KOPT-K1 (cell line): Measurements from ENCODE around the gene TLDC2.

Experiments used
- H3K27ac ChIP-seq: fragments of 200-600 bp; sonication (generic); 2 replicates; pipeline ENCODE4 v1.5.1; 2016; ENCODE audit warnings: antibody characterized with exemption, mild to moderate bottlenecking, low read depth, low read length; ENCODE audit not compliant: poor library complexity, severe bottlenecking
- H3K36me3 ChIP-seq: fragments of 200-600 bp; sonication (generic); 2 replicates; pipeline ENCODE4 v1.5.1; 2017; ENCODE audit warnings: antibody characterized with exemption, mild to moderate bottlenecking, low read length, moderate library complexity; ENCODE audit not compliant: insufficient read depth
- H3K9me3 ChIP-seq: fragments of 200-600 bp; sonication (generic); 2 replicates; pipeline ENCODE4 v1.5.1; 2017; ENCODE audit warnings: antibody characterized with exemption, low read length, mild to moderate bottlenecking; ENCODE audit not compliant: insufficient read depth, poor library complexity, severe bottlenecking

TLDC2 gene

DNA sequence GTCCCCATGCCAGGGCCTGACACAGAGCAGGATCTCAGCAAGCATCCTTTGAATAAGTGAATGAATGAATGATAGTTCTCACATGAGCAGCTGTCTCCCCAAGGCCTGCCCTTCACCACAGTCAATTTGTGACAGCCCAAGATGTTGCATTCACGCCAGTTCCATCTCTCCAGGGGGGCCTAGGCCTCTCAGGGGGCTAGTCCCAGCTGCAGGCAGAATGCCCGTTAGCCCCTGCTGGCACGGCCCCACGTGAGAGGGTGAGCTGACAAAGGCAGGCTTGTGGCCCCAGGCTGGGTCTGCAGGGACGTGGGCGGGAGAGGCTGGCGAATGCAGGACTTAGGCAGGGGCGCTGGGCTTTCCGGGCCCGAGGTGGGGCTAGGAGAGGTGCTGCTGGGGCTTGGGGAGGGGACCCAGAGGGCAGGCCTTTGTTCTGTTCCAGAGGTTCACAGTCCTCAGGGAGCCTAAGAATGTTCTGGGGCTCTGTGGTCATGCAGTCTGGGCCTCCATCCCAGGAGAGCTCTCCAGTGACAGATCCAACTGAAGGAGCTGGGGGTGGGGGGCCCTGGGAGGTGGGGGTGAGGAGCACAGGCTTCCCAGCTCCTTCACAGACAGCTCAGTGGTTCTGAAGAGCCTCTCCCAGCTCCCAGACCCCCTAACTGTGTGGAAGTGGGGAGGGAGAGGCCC is 30.5 kb upstream of the TLDC2 start:
- Histone ChIP-seq H3K9me3 (no peaks in the 10 kb centered on the region), H3K27ac (no peak overlapping the region), H3K36me3 (no peaks in the 10 kb centered on the region)

DNA sequence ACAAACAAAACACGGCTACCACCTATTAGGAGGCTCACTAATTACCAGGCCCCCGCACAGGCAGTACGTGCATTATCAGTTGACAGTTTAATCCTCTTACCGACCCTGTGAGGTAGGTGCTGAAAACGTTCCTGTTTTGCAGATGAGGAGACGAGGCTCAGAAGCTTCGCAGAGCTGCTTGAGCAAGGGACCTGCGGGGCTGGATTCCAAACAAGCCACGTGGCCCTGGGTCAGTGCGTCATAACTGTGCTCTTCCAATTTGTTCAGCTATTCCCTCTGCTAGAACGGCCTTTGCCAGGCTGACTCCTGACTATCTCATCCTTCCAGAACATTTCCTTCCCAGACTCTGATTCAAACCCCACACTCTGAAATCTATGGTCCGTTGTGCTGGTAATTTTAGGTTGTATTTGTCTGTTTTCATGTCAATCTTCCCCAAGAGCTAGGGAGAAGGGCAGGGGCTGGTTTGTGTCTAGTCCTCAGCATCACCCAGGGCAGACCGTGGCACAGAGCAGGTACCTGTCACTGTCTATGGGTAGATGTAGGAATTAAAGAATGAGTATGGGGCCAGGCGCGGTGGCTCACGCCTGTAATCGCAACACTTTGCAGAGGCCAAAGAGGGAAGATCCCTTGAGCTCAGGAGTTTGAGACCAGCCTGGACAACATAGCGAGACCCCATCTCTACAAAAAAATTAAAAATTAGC is 28.8 kb upstream of the TLDC2 start:
- H3K9me3 ChIP-seq: peaks cover 5% of the 10 kb centered on the region
- no peak overlapping the region for H3K27ac ChIP-seq
- no peaks in the 10 kb centered on the region for H3K36me3 ChIP-seq

DNA sequence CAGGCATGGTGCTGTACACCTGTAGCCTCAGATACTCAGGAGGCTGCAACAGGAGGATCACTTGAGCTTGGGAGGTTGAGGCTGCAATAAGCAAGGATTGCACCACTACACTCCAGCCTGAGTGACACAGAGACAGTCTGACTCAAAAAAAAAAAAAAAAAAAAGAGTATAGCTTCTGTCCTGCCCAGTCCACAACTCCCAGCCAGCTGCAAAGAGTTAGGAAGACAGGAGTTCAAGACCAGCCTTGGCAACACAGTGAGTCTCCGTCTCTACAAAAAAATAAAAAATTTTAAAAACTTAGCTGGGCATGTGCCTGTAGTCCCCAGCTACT is 28.3 kb upstream of the TLDC2 start:
- H3K27ac ChIP-seq: no peak overlapping the region
- H3K36me3 ChIP-seq: no peaks in the 10 kb centered on the region
- peaks cover 5% of the 10 kb centered on the region for H3K9me3 ChIP-seq

DNA sequence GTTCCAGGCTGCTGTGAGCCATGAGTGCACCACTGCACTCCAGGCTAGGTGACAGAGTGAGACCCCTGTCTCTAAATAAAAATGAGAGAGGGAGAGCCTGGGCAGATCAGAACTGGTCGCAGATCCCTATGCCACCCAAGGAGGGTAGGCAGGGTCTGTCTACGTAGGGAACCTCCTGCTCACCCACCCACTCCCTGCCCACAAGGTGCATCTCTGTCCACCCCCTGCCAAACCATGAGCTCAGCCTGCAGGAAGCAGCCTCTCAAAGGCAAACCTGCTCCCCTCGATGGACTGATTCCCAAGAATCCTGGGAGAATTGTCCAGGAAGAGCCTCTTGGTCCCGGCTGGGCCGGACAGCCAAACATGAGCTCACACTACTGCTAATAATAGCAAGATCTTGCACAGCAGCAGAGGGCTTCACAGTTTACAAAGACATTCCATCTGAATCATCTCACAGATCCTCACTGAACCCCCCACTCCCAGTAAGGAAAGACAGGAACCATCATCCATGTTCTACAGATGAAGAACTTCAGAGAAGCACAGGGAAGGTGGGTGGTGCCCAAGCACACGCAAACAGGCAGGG is 27.8 kb upstream of the TLDC2 start:
- peaks cover 5% of the 10 kb centered on the region for H3K9me3 ChIP-seq
- no peak overlapping the region for H3K27ac ChIP-seq
- 0 out of 2 replicates have a peak, but pooled peaks cover 1% of the 10 kb centered on the region for H3K36me3 ChIP-seq

DNA sequence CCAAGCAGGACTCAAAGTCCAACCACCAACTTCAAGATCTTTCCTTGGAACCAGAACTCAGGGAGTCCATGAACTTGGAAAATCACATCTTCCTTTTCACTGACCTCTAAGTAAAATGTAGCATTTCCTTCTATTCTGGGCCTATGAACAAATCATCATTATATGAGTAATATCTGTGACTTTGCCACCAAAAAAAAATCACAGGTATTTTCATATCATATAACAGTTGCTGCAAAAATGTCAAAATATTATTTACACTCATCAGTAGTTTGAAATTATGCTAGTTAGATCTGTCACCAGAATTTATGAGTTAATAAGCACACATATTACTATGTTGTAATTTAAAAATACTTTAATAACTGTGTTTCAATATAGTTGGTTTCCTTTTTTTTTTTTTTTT is 27.3 kb upstream of the TLDC2 start:
- Histone ChIP-seq H3K9me3 (peaks cover 5% of the 10 kb centered on the region), H3K36me3 (0 out of 2 replicates have a peak, but pooled peaks cover 6% of the 10 kb centered on the region), H3K27ac (no peak overlapping the region)

DNA sequence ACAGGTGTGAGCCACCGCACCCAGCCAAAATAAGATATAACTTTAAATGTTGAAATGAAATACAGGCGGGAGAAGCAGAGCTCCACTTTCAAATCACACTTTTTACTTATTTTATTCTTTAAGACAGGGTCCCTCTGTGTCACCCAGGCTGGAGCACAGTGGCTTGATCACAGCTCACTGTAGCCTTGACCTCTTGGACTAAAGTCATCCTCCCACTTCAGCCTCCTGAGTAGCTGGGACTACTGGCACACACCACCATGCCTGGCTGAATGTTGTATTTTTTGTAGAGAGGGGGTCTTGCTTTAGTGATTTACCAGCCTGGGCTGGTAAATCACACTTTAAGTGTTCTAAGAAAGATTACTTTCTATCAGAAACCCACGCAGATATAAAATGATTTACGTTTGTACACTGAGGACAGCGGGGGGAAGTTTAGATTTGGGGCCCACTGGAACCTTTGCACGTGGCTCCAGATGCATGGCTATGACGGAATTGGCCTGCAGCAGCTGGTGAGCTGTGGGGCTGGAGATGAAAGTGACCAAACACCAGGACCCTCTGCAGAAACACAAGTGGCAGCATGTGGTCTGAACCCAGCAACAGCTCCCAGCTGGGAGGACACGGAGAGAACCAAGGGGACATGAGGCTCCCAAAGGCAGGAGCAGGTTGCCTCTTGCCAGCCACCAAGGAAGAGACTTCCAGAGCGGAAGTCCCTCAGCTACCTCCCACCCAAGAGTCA is 26.4 kb upstream of the TLDC2 start:
- 0 out of 2 replicates have a peak, but pooled peaks cover 9% of the 10 kb centered on the region for H3K36me3 ChIP-seq
- H3K27ac ChIP-seq: no peak overlapping the region

DNA sequence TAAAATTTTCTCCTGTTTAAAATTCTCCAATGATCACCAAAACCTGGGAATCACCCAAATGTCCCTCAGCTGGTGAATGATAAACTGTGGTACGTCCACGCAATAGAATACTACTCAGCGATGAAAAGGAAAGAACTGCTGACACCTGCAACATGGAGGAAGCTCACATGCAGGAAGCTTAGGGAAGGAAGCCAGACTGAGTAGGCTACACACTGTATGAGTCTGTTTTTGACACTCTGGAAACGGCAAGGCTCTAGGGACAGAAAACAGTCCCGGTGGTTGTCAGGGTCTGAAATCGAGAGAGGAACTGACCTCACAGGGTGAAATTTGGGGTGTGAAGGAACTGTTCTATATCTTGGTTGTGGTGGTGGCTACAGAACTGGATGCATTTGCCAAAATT is 25.2 kb upstream of the TLDC2 start:
- 0 out of 2 replicates have a peak, but pooled peaks cover 9% of the 10 kb centered on the region for H3K36me3 ChIP-seq

More for the DNA sequence above, 26.4 kb upstream of the TLDC2 start:
- H3K9me3 ChIP-seq: peaks cover 5% of the 10 kb centered on the region

DNA sequence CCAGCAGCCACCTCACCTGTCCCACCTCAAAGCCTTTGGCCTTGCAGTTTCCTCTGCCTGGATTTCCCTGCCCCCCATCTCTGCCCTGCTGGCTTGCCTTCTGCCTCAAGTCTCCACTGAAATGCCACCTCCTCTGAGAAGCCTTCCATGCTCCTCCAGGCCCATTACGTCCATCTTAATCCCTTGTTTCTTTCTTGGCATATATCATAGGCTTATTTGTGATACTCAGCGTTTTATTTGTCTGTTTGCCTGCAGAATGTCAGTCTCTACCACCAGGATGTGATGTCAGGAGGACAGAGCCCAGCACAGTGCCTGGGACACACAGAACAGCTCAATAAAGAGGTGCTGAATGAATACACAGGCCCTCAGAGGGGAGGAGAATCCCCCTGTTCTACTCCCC is 24.4 kb upstream of the TLDC2 start:
- H3K9me3 ChIP-seq: peaks cover 5% of the 10 kb centered on the region
- H3K27ac ChIP-seq: no peak overlapping the region
- H3K36me3 ChIP-seq: 0 out of 2 replicates have a peak, but pooled peaks cover 9% of the 10 kb centered on the region

More for the DNA sequence above, 25.2 kb upstream of the TLDC2 start:
- H3K27ac ChIP-seq: no peak overlapping the region
- peaks cover 5% of the 10 kb centered on the region for H3K9me3 ChIP-seq

DNA sequence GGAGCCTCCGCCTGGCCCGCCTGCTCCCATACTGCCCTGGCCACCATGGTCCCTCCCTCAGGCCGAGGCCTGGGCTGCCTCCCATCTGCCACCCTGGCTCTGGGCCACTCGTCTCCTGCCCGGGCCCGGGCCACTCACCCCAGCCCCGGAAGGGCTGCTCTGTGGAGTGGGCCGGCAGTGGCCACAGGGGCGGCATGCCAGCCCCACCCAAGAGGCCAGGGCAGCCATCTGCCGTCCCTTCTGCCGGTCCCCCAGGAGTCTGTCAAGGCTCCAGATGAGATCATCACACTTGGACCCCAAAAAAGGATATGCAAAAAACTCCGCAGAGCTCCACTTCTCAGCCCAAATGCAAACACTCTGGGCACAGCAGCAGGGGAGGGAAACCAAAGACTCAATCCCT is 23.8 kb upstream of the TLDC2 start:
- no peak overlapping the region for H3K27ac ChIP-seq

DNA sequence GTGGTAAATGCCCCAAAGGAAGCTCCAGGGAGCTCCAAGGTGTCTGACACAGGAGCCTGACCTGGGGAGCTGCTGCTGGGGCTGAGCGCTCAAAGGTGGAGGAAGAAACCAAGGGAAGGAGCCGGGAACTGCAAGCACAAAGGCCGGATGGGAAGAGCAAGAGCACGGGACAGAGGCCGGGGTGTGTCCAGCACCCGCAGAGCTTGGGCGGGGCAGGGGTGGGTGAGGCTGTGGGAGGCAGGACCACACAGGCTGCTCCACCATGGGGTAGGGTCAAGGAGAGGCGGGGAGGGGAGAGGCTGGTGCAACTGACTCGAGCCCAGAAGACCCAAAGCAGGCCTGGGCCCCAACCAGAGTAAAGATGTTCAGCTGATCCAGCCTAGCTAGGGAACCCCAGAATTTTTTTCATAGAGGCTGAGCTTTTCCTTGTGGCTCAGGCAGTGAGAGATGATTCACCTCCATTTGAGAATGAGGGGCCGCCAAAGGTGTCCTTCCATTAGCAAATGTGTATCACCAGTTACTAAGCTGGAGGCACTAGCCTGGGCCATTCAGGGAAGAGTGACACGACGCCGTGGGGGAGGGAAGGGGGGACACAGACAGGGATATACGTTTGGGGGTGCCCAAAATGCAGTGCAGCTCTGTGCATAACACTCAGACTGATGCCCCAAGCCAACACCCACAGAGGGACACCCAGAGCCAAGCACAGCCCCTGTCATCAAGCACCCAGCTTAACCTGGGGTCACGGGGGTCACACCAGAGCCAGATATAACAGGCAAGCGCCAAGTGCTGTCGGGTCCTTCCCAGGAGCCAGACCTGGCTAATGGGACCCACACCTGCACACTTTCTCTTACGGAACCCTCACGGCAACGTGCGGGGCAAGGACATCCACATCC is 21.3 kb upstream of the TLDC2 start:
- H3K27ac ChIP-seq: no peak overlapping the region
- peaks cover 5% of the 10 kb centered on the region for H3K9me3 ChIP-seq
- H3K36me3 ChIP-seq: 0 out of 2 replicates have a peak, but pooled peaks cover 9% of the 10 kb centered on the region

More for the DNA sequence above, 23.8 kb upstream of the TLDC2 start:
- Histone ChIP-seq H3K36me3 (0 out of 2 replicates have a peak, but pooled peaks cover 9% of the 10 kb centered on the region), H3K9me3 (peaks cover 5% of the 10 kb centered on the region)

DNA sequence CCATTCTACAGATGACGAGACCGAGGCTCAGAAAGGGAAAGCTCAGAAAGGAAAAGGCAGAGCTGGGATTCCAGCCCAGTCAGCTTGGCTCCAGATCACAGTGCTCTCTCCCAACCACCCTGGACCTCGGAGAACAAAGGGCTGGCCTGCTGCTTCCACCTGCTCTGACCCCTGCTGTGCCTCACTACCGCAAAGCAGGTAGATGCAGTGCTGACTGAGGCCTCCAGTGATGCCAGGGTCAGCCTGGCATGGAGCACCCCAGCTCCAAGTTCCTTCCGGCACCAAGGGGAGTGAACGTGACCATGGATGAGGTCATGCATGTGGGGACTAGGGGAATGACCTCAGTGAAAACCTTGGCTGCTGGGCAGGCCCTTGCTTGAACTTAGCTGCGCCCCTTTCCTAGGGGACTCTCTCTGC is 20.7 kb upstream of the TLDC2 start:
- no peak overlapping the region for H3K27ac ChIP-seq
- 0 out of 2 replicates have a peak, but pooled peaks cover 9% of the 10 kb centered on the region for H3K36me3 ChIP-seq
- H3K9me3 ChIP-seq: peaks cover 5% of the 10 kb centered on the region

DNA sequence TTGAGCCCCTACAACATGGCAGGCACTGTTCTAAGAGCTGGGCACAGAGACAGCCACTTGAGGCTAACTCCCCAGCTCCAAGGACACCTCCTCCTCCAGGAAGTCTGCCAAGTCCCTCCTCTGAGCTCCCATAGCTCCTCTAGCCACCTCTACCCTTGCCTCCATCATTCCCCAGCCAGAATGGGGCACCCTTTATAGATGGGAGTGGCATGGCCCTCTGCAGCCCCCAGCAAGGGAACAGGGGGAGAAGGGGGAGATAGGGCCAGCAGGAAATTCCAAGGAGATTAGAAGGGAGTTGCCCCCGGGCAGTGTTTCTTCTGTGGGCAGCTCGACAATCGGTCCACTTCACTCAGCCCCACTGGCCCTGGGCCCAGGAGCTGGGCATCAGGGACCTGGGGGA is 19.7 kb upstream of the TLDC2 start:
- no peak overlapping the region for H3K27ac ChIP-seq

DNA sequence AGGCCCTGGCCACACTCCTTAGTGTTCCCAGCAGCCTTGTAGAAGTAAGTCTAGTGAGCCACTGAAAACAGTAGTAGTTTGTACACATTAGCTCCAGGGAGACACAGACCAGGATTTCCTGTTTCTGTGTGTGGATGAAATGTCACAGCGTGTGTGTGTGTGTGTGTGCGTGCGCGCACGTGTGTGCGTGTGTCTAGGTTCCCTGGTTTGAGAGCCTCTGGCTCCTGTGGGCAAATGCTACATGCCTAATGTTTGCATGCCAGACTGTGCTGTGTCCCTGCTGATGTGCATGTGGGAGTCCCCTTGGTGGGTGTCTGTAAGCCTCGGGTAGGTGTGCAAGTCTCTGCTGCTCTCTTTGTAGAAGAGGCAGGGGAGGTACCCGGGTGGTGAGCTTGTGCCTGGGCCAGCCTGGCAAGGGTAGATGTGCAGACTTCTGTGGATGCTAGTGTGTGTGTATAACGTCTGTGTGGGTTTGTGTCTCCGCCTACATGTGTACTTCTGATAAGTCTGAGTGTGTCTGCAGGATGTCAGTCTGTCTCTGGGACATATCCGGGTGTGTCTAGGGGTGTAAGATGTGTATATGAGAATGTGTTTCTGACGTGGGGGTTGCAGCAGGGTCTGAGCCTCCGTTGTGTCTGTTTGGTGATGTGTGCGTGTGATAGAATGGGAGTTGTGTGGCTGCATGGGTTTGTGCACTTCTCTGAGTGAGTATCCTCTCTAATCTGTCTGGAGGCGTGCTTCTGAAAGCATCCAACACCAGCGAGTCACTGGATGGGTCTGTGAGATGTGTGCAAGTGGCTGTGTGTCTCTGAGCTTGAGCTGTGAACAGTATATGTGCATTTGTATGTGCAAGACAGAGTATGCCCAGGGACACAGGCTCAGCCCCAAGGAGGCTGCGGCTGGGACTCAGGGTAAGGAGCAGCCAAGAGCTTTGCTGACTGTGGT is 19.0 kb upstream of the TLDC2 start:
- Histone ChIP-seq H3K27ac (no peak overlapping the region), H3K9me3 (no peaks in the 10 kb centered on the region), H3K36me3 (0 out of 2 replicates have a peak, but pooled peaks cover 9% of the 10 kb centered on the region)

More for the DNA sequence above, 19.7 kb upstream of the TLDC2 start:
- H3K36me3 ChIP-seq: 0 out of 2 replicates have a peak, but pooled peaks cover 9% of the 10 kb centered on the region
- H3K9me3 ChIP-seq: no peaks in the 10 kb centered on the region
